ENCODE measurements around the gene EID2B.

The EID2B gene

GRCh38 chr19:39531834-39532232 lies 819 bp downstream of the EID2B start:
- DNase-seq (ENCODE audit: low spot score) = no peak

DNA sequence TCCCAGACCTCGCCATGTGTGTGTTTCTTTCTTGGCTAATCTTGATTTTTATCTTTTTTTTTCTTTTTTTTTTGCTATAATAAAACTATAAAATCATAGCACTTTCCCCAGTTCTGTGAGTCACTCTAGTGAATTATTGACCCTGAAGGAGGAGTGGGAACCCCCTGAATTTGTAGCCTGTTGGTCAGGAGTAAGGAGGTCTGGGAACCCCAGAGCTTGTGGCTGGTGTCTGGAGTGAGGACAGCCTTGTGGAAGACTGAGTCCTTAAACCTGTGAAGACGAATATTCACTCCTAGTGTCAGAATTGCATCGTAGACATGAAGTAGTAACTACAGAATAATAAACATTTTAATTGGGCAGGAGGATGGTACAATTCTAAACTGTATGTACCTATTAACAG lies 7.4 kb downstream of the EID2B start:
- no peak for DNase-seq (ENCODE audit: low spot score)

DNA sequence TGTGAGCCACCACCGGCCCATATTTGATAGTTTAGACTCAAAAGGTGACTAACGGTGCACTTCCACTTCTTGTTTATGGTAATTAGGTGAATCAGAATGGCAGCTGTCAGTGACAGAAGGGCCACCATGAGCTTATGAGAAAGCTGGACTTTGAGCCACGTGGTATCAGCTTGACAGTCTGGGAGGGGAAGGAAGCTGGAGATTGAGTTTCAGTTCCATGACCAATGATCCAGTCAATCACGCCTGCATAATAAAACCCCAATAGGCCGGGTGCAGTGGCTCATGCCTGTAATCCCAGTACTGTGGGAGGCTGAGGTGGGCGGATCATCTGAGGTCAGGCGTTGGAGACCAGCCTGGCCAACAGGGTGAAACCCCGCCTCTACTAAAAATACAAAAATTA lies 8.2 kb downstream of the EID2B start:
- no peak for DNase-seq (ENCODE audit: low spot score)

DNA sequence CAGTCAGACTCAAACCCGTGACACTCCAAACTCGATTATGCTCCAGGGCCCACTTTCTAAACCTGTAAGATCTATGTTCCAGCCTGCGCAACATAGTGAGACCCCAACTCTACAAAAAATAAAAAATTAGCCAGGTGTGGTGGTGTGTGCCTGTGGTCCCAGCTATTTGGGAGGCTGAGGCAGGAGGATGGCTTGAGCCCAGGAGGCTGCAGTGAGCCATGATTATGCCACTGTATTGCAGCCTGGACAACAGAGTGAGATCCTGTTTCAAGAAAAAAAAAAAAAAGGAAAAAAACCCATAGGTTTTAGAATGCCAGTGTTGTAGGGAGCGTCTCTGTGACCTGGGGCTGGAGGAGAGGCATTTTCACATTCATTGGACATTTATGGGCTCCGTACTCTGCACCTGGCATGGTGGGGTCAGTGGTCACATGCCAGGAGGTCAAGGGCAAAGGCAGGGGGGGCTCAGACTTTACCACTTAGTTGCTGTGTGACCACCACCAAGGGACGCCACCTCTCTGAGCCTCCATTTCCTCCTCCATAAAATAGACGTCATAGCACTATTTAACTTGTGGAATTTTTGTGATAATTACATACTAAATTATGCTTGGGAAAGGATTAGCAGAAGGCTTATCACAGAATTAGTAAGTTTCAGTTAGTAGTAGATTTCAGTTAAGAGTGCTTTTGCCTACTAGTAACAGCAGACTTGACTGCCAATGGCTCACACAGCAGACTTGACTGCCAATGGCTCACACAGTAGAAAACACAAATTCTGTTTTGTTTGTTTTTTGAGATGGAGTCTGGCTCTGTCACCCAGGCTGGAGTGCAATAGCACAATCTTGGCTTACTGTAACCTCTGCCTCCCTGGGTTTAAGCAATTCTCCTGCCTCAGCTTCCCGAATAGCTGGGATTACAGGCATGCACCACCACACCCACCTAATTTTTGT lies 11.8 kb downstream of the EID2B start:
- DNase-seq (ENCODE audit: low spot score) = no peak

DNA sequence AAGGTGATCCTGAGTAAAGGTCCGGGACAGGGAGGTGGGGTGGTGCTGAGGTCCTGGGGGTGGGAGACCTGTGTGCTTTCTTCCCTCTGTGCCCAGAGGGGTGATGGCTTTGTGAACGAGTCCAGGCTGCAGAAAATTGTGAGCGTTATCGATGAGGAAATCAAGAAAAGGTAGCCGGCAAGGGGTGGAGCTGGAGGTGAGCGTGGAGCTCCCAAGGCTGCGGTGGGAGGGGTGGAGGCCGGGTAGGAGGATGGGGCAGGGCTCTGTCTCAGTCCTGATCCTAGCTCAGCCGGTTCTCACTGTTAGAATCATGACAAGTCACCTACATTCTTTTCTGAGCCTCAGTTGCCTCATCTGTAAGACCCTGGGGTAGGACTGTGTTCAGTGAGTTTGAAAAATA lies 13.7 kb downstream of the EID2B start:
- no peak for DNase-seq (ENCODE audit: low spot score)

GRCh38 chr19:39518458-39518857 lies 14.2 kb downstream of the EID2B start:
- no peak for DNase-seq (ENCODE audit: low spot score)

DNA sequence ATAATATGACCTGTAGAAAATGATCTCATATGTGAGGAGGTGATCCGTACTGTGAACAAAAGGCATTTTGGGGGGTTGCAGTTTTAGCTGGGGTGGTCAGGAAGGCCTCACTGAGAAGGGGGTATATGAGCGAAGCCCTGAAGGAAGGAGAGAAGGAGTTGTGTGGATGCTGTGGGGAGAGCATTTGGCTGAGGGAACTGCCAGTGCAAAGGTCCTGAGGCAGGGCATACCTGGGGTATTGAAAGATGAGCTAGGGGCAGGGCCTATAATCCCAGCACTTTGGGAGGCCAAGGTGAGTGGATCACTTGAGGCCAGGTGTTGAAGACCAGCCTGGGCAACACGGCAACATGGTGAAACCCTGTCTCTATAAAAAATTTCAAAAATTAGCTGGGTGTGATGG lies 15.2 kb downstream of the EID2B start:
- no peak for DNase-seq (ENCODE audit: low spot score)

DNA sequence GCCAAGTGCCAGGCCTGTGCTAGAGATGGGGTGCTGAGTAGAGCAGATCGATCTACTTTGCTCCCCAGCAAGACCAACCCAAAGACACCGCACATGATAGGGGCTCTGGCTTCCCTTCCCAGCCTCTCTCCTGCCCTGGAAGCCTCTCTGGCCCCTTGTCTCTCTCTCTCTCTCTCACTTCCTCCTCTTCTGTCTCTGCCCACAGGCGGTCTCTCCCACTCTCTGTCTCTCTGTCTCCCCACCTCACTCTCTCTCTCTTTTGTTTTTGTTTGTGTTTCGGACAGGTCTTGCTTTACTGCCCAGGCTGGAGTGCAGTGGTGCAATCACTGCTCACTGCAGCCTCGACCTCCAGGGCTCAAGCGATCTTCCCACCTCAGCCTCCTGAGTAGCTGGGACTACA lies 16.4 kb downstream of the EID2B start:
- DNase-seq (ENCODE audit: low spot score) = no peak

DNA sequence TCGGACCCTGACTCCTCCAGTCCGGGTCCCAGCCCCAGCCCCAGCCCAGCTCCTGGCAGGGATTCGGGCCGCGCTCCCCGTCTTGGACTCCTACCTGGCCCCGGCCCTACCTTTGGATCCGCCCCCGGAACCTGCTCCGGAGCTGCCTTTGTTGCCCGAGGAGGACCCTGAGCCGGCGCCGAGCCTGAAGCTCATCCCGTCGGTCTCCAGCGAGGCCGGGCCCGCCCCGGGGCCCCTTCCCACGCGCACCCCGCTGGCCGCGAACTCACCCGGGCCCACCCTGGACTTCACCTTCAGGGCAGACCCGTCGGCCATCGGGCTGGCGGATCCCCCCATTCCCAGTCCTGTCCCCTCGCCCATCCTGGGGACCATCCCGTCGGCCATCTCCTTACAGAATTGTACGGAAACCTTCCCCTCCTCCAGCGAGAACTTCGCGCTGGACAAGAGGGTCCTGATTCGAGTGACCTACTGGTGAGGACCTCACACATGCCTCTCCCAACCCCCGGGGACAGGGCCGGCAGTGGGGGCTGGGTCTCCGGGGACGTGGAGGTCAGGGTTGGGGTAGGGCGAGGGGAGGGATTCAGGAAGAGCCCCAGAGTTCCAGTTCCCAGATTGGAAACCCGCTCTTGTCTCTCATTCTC lies 17.0 kb downstream of the EID2B start:
- DNase-seq (ENCODE audit: low spot score) = no peak

DNA sequence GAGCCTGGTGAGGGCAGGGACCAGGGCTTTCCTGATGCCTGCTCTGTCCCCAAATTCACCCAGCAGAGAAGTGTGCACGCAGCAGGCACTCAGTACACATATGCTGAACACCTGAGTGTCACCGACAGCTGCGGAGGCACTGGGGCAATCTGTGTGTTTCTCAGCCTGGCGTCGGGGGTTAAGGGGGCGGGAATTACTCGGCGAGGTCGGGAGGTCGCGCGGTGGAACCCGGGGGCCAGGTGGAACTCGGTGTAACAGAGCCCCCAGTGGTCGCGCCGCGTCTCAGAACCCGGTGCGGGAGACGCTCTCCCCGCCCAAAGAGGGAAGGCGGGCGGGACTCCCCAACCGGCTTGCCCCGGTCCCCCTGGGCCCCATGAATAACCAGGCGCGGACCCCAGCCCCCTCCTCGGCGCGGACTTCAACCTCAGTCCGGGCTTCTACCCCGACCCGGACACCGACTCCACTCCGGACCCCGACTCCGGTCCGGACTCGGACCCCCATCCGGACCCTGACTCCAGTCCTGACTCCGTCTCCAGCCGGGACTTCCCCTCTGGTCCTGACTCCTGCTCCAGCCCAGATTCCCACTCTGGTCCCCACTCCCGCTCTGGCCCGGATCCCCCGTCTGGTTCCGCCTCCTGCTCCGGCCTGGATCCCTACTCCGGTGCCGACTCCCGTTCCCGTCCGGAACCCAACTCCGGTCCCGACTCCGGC lies 17.7 kb downstream of the EID2B start, which contains the start of gene SELENOV:
TSS of gene SELENOV (plus strand) at position 300 of the 711 bp plus-strand sequence. CDS start at position 374, 74 bp downstream.
- DNase-seq (ENCODE audit: low spot score) = peak; percentile 36

GRCh38 chr19:39512988-39513387 lies 19.7 kb downstream of the EID2B start:
- no peak for DNase-seq (ENCODE audit: low spot score)

DNA sequence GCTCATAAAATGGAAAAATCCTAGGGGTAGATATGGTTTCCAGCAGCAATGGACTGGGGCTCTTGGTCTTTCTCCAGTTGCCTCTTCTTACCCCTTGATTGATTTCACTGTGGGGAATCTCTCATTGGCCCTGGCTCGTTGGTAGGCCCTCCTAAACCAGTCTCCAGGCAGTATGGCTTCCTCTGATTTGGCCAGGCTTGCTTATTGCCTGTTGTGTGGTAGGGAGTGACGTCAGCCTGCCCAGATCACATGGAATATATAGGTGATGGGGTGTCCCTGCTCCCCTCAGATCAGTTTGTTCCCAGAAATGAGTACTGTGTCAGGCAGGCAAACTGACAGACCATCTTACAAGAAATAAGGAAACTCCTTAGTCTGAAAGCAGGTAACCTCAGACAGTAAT lies 23.4 kb downstream of the EID2B start:
- no peak for DNase-seq (ENCODE audit: low spot score)

- no peak for DNase-seq (ENCODE audit: low spot score)
Measured at GRCh38 chr19:39508629-39509028, 24.0 kb downstream of the EID2B start.

GRCh38 chr19:39507715-39508364 lies 24.8 kb downstream of the EID2B start:
- DNase-seq (ENCODE audit: low spot score) = no peak

DNA sequence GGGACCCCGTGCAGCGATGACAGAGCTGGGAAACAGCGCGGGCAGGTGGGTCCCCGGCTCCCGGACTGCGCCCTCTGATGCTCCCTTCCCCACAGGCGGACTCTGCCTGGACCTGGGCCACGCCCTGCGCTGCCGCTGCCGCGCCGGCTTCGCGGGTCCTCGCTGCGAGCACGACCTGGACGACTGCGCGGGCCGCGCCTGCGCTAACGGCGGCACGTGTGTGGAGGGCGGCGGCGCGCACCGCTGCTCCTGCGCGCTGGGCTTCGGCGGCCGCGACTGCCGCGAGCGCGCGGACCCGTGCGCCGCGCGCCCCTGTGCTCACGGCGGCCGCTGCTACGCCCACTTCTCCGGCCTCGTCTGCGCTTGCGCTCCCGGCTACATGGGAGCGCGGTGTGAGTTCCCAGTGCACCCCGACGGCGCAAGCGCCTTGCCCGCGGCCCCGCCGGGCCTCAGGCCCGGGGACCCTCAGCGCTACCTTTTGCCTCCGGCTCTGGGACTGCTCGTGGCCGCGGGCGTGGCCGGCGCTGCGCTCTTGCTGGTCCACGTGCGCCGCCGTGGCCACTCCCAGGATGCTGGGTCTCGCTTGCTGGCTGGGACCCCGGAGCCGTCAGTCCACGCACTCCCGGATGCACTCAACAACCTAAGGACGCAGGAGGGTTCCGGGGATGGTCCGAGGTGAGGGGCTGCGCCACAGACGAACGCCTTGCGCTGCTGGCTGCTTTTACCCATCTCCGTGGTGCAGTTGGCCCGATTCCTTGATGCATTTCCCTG lies 25.5 kb downstream of the EID2B start:
- DNase-seq (ENCODE audit: low spot score) = peak; percentile 52

GRCh38 chr19:39506598-39506943 lies 26.1 kb downstream of the EID2B start:
- no peak for DNase-seq (ENCODE audit: low spot score)

DNA sequence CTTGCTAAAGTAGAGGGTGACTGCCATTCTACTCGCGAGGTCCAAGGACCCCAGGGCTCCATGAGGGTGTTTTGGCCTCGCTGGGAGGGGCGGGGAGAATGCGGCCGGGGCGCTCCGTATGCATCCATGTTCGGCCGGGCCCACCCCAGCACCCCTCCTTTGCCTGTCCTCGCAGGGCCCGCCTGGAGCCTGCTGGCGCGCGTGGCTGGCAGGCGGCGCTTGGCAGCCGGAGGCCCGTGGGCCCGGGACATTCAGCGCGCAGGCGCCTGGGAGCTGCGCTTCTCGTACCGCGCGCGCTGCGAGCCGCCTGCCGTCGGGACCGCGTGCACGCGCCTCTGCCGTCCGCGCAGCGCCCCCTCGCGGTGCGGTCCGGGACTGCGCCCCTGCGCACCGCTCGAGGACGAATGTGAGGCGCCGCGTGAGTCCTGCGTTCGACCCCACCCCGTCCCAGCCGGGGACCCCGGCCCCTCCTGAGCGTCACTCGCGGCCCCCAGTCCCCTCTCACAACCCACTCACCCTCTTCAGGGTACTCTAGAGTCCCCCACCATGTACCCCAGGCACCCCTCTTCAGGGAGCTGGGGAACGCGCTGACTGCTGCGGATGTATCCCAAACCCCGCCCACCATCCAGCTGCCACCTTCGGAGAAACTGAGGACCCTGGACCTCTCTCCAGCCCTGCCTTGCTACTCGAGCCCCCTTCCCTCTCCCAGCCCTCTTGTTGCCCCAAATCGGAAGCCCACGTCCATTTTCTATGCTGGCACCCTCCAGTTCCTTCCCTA lies 29.8 kb downstream of the EID2B start:
- peak; percentile 44 for DNase-seq (ENCODE audit: low spot score)

DNA sequence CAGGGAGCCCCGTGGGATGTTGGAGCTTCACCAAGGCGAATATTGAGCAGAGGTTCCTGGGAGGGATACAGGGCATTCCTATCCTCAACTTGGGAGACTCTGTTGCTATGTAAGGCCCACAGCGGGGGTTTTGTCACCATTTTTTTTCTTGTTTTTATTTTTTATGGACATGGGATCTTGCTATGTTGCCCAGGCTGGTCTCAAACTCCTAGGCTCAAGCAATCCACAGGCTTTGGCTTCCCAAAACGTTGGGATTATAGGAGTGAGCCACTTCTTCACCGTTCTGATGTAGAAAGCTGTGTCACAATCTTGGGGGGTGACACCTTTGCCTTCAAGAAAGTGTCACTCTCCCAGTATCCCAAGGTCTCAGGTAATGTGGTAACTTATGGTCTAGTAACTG lies 31.3 kb downstream of the EID2B start:
- no peak for DNase-seq (ENCODE audit: low spot score)

GRCh38 chr19:39500543-39500942 lies 32.1 kb downstream of the EID2B start:
- no peak for DNase-seq (ENCODE audit: low spot score)

GRCh38 chr19:39499932-39500331 lies 32.7 kb downstream of the EID2B start:
- no peak for DNase-seq (ENCODE audit: low spot score)
